Upper lobe of right lung (tissue), 1 donor: ENCODE data around the gene TAF1D. TPM values are rescaled to one million over a fixed set of nuclear protein-coding genes. Genes with fewer than 3 reads are reported as not detected.

Source experiments
- ATAC-seq: fragments of 200-7000 bp; cut with Tn5 transposase; one replicate; pipeline ENCODE4 v1.9.1; 2020; ENCODE audit warnings: mild to moderate bottlenecking, moderate library complexity
- DNase-seq: peaks from one replicate; pipeline ENCODE4 v3.0.0-alpha.2; 2020
- H3K27ac ChIP-seq: fragments of 200-600 bp; one replicate; pipeline ENCODE4 v1.8.0; 2022
- H3K27me3 ChIP-seq: fragments of 200-600 bp; one replicate; pipeline ENCODE4 v1.8.0; 2022; ENCODE audit warnings: mild to moderate bottlenecking
- H3K36me3 ChIP-seq: fragments of 200-600 bp; one replicate; pipeline ENCODE4 v1.8.0; 2022
- H3K4me1 ChIP-seq: fragments of 200-600 bp; one replicate; pipeline ENCODE4 v1.8.0; 2022
- H3K4me3 ChIP-seq: fragments of 200-600 bp; one replicate; pipeline ENCODE4 v1.8.0; 2022; ENCODE audit warnings: mild to moderate bottlenecking
- H3K9me3 ChIP-seq: fragments of 200-600 bp; one replicate; pipeline ENCODE4 v1.8.0; 2022
- intact Hi-C: fragments of 100-400 bp; cut with DNase I; formaldehyde crosslinking; loops from one replicate; pipeline ENCODE4 v1.11.0; 2022
- total RNA-seq: library from RNA; stranded (reverse); fragmentation: NEBNext Ultra II Directional; extraction: Animal tissue kit (Norgen Biotek cat#: 25700); gene quantifications from one replicate; pipeline ENCODE4 v1.2.1, GENCODE V29; 2021
- TF ChIP-seq, protein P1 (sequence below): fragments of 200-600 bp; IDR thresholded peaks from one replicate; pipeline ENCODE4 v1.8.0; 2022; ENCODE audit warnings: antibody characterized with exemption
- donor health status: DM: no; HTN: yes; CAD: no; lungs with severe emphysema.

TAF1D gene
- total RNA-seq, 1 donor from 2014 or later: 93.4 TPM

- intact Hi-C loops: no loop called here
- TF ChIP-seq, protein P1, sequence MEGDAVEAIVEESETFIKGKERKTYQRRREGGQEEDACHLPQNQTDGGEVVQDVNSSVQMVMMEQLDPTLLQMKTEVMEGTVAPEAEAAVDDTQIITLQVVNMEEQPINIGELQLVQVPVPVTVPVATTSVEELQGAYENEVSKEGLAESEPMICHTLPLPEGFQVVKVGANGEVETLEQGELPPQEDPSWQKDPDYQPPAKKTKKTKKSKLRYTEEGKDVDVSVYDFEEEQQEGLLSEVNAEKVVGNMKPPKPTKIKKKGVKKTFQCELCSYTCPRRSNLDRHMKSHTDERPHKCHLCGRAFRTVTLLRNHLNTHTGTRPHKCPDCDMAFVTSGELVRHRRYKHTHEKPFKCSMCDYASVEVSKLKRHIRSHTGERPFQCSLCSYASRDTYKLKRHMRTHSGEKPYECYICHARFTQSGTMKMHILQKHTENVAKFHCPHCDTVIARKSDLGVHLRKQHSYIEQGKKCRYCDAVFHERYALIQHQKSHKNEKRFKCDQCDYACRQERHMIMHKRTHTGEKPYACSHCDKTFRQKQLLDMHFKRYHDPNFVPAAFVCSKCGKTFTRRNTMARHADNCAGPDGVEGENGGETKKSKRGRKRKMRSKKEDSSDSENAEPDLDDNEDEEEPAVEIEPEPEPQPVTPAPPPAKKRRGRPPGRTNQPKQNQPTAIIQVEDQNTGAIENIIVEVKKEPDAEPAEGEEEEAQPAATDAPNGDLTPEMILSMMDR: no peak
- Histone ChIP-seq H3K27ac (no peak overlapping the region), H3K4me3 (no peak overlapping the region), H3K27me3 (no peaks in the 10 kb centered on the region), H3K9me3 (peaks cover 24% of the 10 kb centered on the region), H3K36me3 (peaks cover 31% of the 10 kb centered on the region), H3K4me1 (no peaks in the 10 kb centered on the region)
- no peak for ATAC-seq
- DNase-seq: no peak
Observed at GRCh38 chr11:93712678-93713077, 28.6 kb downstream of the TAF1D start.

GRCh38 chr11:93710239-93710638, 31.1 kb downstream of the TAF1D start:
- ATAC-seq: no peak
- Histone ChIP-seq H3K4me1 (no peaks in the 10 kb centered on the region), H3K4me3 (no peak overlapping the region), H3K36me3 (peaks cover 45% of the 10 kb centered on the region), H3K27me3 (no peaks in the 10 kb centered on the region), H3K27ac (no peak overlapping the region), H3K9me3 (peaks cover 24% of the 10 kb centered on the region)
- intact Hi-C loops: no loop called here
- no peak for DNase-seq
- TF ChIP-seq, protein P1: no peak

- Histone ChIP-seq H3K27ac (no peak overlapping the region), H3K4me3 (no peak overlapping the region), H3K27me3 (no peaks in the 10 kb centered on the region), H3K4me1 (no peaks in the 10 kb centered on the region), H3K36me3 (peaks cover 60% of the 10 kb centered on the region), H3K9me3 (peaks cover 2% of the 10 kb centered on the region)
- DNase-seq (no peak), ATAC-seq (no peak)
- intact Hi-C loops: no loop called here
- TF ChIP-seq, protein P1: no peak
Observed at GRCh38 chr11:93704237-93704636, 37.1 kb downstream of the TAF1D start.

GRCh38 chr11:93700830-93701229, 40.5 kb downstream of the TAF1D start:
- H3K36me3 ChIP-seq: peaks cover 62% of the 10 kb centered on the region
- intact Hi-C loops: no loop called here

GRCh38 chr11:93697611-93698010, 43.7 kb downstream of the TAF1D start:
- no peaks in the 10 kb centered on the region for H3K27me3 ChIP-seq
- peaks cover 72% of the 10 kb centered on the region for H3K36me3 ChIP-seq
- H3K4me3 ChIP-seq: no peak overlapping the region
- no peak overlapping the region for H3K27ac ChIP-seq
- TF ChIP-seq, protein P1: no peak
- H3K4me1 ChIP-seq: no peaks in the 10 kb centered on the region
- intact Hi-C loops: no loop called here
- ATAC-seq (no peak), DNase-seq (no peak)
- H3K9me3 ChIP-seq: no peaks in the 10 kb centered on the region

More at GRCh38 chr11:93700830-93701229, 40.5 kb downstream of the TAF1D start:
- Histone ChIP-seq H3K27ac (no peak overlapping the region), H3K4me3 (no peak overlapping the region), H3K4me1 (no peaks in the 10 kb centered on the region), H3K27me3 (no peaks in the 10 kb centered on the region), H3K9me3 (no peaks in the 10 kb centered on the region)
- TF ChIP-seq, protein P1: no peak
- no peak for ATAC-seq
- no peak for DNase-seq

DNA sequence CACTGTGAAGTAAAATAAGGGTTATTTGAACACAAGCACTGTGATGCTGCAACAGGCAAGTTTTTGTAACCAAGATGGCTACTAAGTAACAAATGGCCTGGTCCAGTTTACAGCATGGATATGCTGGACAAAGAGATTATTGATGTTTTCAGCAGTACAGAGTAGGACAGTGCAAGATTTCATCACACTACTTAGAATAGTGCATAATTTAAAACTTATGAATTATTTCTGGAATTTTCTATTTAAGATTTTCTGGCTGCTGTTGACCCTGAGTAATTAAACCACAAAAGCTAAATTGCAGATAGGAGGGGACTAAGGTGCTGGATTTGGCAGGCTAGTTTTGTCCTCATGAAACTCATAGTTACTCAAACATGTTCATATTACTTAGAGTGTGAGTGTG, 46.7 kb downstream of the TAF1D start:
- TF ChIP-seq, protein P1: no peak
- intact Hi-C loops: no loop called here
- peaks cover 84% of the 10 kb centered on the region for H3K36me3 ChIP-seq

More for the DNA sequence above, 46.7 kb downstream of the TAF1D start:
- Histone ChIP-seq H3K27ac (no peak overlapping the region), H3K9me3 (no peaks in the 10 kb centered on the region), H3K4me3 (no peak overlapping the region), H3K4me1 (no peaks in the 10 kb centered on the region), H3K27me3 (no peaks in the 10 kb centered on the region)
- DNase-seq (no peak), ATAC-seq (no peak)
